Activated naive CD4-positive, alpha-beta T cell (primary cell): ENCODE results near the gene FBXW8.

Experiments used
- DNase-seq, 4 experiments: peaks; one replicate each; lab custom pipeline; 2025; lab: John Stamatoyannopoulos, UW

Gene FBXW8

GRCh38 chr12:116996093-116996492 is 85.3 kb downstream of the FBXW8 start:
- DNase-seq: no peak

DNA sequence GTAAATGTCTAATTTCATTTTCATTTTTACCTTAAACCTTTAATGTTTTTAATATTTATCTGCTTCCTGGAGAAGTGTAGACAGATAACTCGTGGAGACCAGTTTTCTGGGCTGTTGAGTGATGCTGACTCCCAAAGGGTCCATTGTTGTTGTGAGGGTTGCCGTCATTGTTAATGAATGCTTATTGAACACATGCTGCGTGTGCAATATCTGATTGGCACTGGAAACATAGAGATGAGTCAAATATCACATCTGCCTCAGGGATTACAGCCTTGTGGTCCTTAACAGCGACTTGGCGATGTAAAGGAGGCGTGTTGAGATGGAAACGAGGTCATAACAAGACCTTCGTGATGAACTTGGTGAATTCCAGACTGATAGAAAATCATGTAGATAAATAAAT is 85.9 kb downstream of the FBXW8 start:
- DNase-seq: no peak

DNA sequence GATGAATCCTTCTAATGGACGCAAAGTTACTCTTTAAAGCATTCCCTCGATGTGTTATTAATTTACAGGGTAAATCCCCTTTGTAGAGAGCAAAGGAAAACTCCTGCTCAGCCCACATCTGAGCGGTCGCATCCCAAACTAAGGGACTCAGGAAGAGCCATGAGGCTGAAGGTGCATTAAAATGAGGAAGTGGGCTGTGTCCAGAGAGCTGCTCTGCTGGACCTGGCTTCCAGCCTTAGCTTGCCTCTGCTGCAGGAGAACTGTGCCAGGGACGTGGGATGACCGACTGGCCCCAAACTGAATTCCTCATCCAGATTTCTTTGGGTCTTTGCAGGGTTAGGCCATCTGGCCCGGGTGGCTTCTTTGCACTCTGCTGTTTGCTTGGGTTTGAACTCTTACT is 88.3 kb downstream of the FBXW8 start:
- DNase-seq: no peak

GRCh38 chr12:117000316-117000715 is 89.6 kb downstream of the FBXW8 start:
- DNase-seq: no peak

GRCh38 chr12:117002051-117002817 is 91.5 kb downstream of the FBXW8 start:
- DNase-seq: no peak

DNA sequence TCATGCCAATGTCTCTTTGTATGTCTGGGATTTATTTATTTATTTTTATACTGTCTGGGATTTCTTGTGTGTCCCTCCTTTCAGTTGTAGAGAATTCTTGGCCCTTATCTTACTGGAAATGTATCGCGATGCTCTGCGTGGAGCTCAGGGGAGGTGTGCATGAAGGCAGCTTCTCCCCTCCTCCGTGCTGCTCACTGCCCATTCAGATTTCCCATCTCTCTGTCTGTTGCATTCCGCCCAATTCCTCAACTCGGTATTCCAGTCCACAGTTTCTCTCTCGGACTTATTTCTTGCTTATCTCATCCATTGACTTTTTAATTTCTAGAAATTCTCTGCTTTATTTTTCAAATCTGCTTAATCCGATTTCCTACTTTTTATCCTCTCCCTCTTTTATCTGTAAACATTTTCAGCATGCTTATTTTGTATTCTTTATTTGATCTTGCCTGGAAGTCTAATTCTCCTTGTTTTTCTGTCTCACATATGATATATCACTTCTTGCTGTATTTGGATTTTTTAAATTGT is 93.2 kb downstream of the FBXW8 start:
- no peak for DNase-seq

DNA sequence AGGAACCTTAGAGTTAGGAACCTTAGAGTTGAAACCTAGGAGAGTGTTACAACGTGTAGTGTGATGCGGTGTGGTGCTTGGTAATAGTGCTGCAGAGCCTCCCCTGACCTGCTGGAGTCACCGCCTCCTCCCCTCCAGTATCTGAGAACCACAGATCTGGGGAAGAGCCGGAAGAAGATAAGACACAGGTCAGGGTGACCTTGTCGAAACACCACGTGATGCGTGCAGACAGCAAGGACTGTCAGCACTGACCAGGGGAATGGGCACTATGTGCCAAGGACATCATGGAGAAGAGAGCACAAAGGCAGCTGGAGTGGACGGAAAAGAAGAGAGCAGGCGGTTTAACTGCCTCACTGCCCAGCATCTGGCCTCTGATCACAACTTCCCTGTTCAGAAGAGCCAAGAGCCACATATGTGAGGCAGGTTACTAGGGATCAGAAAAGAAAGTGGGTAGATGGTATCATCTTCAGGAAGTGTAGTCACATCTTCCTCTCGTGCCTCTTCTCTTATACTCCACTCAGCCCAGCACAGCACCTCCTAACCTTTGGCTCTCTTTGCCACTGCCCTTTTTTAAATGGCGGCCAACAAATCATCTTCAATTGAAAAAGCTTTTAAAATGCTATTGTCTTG is 94.8 kb downstream of the FBXW8 start:
- DNase-seq: no peak

DNA sequence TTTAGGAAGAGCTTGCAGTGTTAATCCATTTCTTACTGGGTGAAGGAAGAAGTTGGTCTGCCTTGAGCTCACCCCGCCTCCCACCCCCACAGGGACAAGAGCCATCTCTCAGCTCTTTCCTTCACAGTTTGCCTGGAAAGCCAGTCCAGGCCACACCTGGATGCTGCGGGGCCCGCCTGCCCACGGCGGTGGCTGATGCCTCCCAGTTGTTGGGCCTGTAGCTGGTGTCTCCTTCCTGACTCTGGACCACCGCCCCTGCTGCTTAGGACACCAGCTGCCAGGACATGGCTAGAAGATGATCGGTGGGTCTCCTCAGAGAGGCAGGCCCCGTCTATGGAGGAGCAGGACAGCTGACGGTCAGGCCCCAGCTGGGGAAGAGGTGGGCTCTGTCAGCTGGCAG is 95.6 kb downstream of the FBXW8 start:
- no peak for DNase-seq

- DNase-seq: no peak
These were observed 96.8 kb downstream of the FBXW8 start for GRCh38 chr12:117007577-117007976.

DNA sequence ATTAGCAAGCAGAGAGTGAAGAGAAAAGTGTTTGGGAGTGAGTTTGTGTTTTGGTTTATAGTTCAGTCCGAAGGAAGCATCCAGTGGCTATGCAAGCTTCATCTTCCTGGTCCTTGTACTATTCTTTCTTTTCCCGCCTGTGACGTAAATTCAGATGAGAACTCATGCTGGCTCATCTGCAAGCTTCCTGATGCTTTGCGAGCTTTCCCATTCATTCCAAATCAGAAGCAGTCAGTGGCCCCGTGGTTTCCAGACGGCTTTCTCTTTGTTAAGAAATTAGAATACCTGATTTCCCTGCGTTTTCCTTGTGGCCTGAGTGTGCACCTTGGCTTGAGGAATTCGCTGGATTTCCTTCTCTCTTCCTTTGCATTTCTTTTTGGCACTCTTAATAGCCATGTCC is 99.0 kb downstream of the FBXW8 start:
- DNase-seq: no peak

GRCh38 chr12:117010693-117011451 is 100.1 kb downstream of the FBXW8 start:
- DNase-seq: no peak

DNA sequence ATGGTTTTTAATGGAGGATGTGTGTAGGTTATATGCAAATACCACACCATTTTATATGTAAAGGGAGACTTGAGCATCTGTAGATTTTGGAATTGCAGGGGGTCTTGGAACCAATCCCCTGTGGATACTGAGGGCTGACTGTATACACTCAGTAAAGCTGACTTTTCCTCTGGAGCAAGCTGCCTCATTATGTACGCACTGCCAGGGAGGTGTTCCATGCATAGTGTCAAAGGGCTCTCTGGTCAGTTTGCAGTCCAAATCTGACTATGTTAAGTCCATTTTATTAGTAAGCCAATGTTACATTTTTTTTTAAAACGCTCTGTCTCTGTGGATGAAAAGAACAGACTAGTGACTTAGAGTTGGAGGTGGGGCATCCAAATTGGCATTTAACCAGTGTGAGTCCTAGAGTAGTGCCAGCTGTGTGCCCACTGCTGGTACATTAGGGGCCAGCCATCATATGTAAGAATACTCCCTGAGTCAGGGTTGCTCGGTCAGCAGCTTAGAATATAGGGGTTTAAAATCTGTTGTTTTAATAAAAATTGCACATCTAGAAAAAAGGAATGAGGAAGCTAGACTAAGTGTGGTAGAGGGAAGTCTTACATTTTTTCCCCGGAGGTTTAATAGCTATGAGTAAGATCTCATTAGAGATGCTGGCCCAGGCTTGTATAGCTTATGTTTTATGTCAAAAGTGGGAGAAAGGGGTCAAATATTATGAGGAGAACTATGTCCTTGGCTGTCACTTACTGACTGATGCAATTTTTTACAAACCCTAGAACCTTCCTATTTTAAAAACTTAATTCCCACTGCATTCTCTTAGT is 101.4 kb downstream of the FBXW8 start:
- DNase-seq: no peak

DNA sequence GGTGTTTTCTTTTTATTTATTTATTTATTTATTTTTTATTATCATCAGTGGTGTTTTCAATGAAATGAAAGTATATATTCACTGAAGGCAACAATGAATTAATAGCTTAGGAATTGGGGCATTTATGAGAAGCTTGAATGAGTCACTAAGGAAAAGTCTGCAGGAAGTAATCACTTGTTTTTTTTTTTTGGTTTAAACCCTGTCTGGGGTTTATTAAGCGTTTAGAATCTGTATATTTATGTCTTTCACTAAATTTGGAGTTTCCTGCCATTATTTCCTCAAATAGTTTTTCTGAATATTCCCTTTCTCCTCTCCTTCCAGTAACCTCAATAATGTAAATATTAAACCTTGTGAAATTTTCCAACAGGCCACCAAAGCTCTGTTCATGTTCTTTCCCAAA is 103.0 kb downstream of the FBXW8 start:
- no peak for DNase-seq

GRCh38 chr12:117014342-117014887 is 103.7 kb downstream of the FBXW8 start:
- no peak for DNase-seq

GRCh38 chr12:117015811-117016210 is 105.1 kb downstream of the FBXW8 start:
- no peak for DNase-seq

GRCh38 chr12:117017807-117018206 is 107.1 kb downstream of the FBXW8 start:
- no peak for DNase-seq

- no peak for DNase-seq
These were observed 107.5 kb downstream of the FBXW8 start for GRCh38 chr12:117018276-117018675.

- no peak for DNase-seq
These were observed 107.9 kb downstream of the FBXW8 start for GRCh38 chr12:117018685-117019084.

DNA sequence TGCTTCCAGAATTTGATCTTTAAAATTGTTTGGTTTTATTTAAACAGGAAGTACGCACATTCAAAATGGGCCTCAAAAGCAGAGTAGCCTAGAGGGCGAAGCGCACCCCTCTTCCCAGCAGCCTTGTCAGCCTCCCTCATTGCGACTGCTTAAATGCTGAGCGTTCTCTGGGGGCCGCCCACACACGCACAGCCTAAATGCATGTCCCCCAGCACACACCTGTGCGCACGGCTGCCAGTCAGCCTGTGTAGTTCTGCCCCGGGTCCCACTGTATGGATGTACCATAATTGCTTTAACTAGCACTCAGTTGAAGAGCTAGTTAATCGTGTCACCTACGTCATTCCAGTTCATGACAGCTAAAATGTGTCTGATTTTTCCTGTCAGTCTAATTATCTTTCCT is 109.1 kb downstream of the FBXW8 start:
- no peak for DNase-seq

GRCh38 chr12:117020536-117021220 is 109.9 kb downstream of the FBXW8 start:
- DNase-seq: no peak

DNA sequence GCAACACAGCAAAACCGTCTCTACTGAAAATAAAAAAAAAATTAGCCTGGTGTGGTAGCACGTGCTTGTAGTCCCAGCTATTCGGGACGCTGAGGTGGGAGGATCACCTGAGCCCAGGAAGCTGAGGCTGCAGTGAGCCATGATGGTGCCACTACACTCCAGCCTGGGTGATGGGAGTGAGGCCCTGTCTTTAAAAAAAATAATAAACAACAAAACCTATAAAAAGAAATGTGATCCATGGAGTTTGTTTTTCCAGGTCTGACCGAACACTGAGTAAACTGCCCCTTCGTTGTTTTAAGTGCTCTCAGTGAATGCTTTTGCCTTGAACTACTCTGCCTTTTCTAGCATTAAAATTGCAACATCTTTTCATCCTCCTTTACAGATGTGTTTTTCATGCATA is 111.7 kb downstream of the FBXW8 start:
- DNase-seq: no peak
